Neural progenitor cell (in vitro differentiated cells): ENCODE data around the gene CFL1. TPM values are rescaled to one million over a fixed set of nuclear protein-coding genes. Genes with fewer than 3 reads are reported as not detected.

ENCODE experiments used
- DNase-seq: peaks from one replicate; pipeline ENCODE4 v3.0.0-alpha.2; 2016; ENCODE audit warnings: low spot score
- H2AFZ ChIP-seq: fragments of 200-600 bp; sonication (generic); replicated peaks from 2 replicates; pipeline ENCODE4 v1.6.1; 2016; ENCODE audit warnings: antibody characterized with exemption
- H3F3A ChIP-seq: fragments of 200-600 bp; sonication (generic); 2 replicates; pipeline ENCODE4 v1.6.1; 2016; ENCODE audit warnings: antibody characterized with exemption, low read depth
- H3K27ac ChIP-seq: fragments of 200-600 bp; sonication (generic); 2 replicates; pipeline ENCODE4 v1.5.1; 2016; ENCODE audit warnings: mild to moderate bottlenecking
- H3K27me3 ChIP-seq: fragments of 200-600 bp; sonication (generic); 2 replicates; pipeline ENCODE4 v1.6.1; 2016; ENCODE audit warnings: mild to moderate bottlenecking, moderate library complexity
- H3K36me3 ChIP-seq: fragments of 200-600 bp; sonication (generic); 2 replicates; pipeline ENCODE4 v1.5.1; 2016
- H3K4me1 ChIP-seq: fragments of 200-600 bp; sonication (generic); 2 replicates; pipeline ENCODE4 v1.6.1; 2016; ENCODE audit warnings: mixed run types
- H3K4me2 ChIP-seq: fragments of 200-600 bp; sonication (generic); 2 replicates; pipeline ENCODE4 v1.6.1; 2016
- H3K4me3 ChIP-seq: fragments of 200-600 bp; sonication (generic); 2 replicates; pipeline ENCODE4 v1.5.1; 2016
- H3K79me2 ChIP-seq: fragments of 200-600 bp; sonication (generic); 2 replicates; pipeline ENCODE4 v1.6.1; 2016; ENCODE audit warnings: low read depth
- H3K9ac ChIP-seq: fragments of 200-600 bp; sonication (generic); 2 replicates; pipeline ENCODE4 v1.6.1; 2016
- H3K9me3 ChIP-seq: fragments of 200-600 bp; sonication (generic); 2 replicates; pipeline ENCODE4 v1.5.1; 2016; ENCODE audit warnings: low read depth
- H4K20me1 ChIP-seq: fragments of 200-600 bp; sonication (generic); 2 replicates; pipeline ENCODE4 v1.6.1; 2016; ENCODE audit warnings: low read depth
- H3K27ac Mint-ChIP-seq: 3 replicates; pipeline ENCODE4 v1.8.0; 2021; ENCODE audit warnings: mixed read lengths
- H3K27me3 Mint-ChIP-seq: 2 replicates; pipeline ENCODE4 v1.8.0; 2022; ENCODE audit warnings: low read depth, mild to moderate bottlenecking, inconsistent platforms, moderate library complexity, mixed read lengths; ENCODE audit not compliant: insufficient read depth
- H3K36me3 Mint-ChIP-seq: 3 replicates; pipeline ENCODE4 v1.8.0; 2021; ENCODE audit warnings: mixed read lengths
- H3K4me1 Mint-ChIP-seq: 3 replicates; pipeline ENCODE4 v1.8.0; 2021; ENCODE audit warnings: mixed read lengths
- H3K4me3 Mint-ChIP-seq: 3 replicates; pipeline ENCODE4 v1.8.0; 2021; ENCODE audit warnings: mild to moderate bottlenecking, moderate library complexity, mixed read lengths
- H3K9me3 Mint-ChIP-seq: 3 replicates; pipeline ENCODE4 v1.8.0; 2020; ENCODE audit warnings: mixed read lengths
- EZH2 ChIP-seq: fragments of 200-600 bp; sonication (generic); IDR thresholded peaks from 2 replicates; pipeline ENCODE4 v1.6.1; 2017; ENCODE audit warnings: antibody characterized with exemption, mild to moderate bottlenecking, moderate library complexity
- EZH2phosphoT487 ChIP-seq: fragments of 200-600 bp; sonication (generic); IDR thresholded peaks from 2 replicates; pipeline ENCODE4 v1.6.1; 2017; ENCODE audit warnings: antibody characterized with exemption
- total RNA-seq: library from RNA; depleted of rRNA; stranded (reverse); fragments of >200 nt; gene quantifications from 2 replicates; pipeline ENCODE4 v1.2.3, GENCODE V29; 2015; ENCODE audit warnings: low replicate concordance
- TF ChIP-seq, protein P1 (sequence below): fragments of 200-600 bp; sonication (generic); IDR thresholded peaks from 2 replicates; pipeline ENCODE4 v1.5.1; 2017; ENCODE audit warnings: antibody characterized with exemption, mild to moderate bottlenecking

CFL1 gene
- total RNA-seq, 1 donor from 2014 or later = 704 TPM

DNA sequence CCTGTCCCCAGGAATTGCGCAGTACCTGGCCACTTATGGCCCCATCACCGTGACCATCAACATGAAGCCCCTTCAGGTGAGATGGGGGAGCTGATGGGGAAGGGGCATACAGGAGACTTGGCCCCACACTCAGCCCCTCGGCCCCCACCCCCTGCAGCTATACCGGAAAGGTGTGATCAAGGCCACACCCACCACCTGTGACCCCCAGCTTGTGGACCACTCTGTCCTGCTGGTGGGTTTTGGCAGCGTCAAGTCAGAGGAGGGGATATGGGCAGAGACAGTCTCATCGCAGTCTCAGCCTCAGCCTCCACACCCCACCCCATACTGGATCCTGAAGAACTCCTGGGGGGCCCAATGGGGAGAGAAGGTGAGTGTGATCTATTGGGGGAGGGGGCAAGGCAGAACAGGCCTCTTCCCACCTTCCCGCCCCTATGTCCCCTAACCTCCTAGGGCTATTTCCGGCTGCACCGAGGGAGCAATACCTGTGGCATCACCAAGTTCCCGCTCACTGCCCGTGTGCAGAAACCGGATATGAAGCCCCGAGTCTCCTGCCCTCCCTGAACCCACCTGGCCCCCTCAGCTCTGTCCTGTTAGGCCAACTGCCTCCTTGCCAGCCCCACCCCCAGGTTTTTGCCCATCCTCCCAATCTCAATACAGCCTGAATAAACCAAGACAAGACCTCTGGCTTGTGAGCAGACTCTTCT lies 25.2 kb upstream of the CFL1 start:
- H3K4me2 ChIP-seq = no peak overlapping the region
- TF ChIP-seq EZH2phosphoT487 (no peak), EZH2 (no peak)
- TF ChIP-seq, protein P1, sequence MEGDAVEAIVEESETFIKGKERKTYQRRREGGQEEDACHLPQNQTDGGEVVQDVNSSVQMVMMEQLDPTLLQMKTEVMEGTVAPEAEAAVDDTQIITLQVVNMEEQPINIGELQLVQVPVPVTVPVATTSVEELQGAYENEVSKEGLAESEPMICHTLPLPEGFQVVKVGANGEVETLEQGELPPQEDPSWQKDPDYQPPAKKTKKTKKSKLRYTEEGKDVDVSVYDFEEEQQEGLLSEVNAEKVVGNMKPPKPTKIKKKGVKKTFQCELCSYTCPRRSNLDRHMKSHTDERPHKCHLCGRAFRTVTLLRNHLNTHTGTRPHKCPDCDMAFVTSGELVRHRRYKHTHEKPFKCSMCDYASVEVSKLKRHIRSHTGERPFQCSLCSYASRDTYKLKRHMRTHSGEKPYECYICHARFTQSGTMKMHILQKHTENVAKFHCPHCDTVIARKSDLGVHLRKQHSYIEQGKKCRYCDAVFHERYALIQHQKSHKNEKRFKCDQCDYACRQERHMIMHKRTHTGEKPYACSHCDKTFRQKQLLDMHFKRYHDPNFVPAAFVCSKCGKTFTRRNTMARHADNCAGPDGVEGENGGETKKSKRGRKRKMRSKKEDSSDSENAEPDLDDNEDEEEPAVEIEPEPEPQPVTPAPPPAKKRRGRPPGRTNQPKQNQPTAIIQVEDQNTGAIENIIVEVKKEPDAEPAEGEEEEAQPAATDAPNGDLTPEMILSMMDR = no peak
- no peak overlapping the region for H3K9ac ChIP-seq
- peaks cover 7% of the 10 kb centered on the region for H3K4me1 ChIP-seq
- Mint-ChIP-seq H3K27me3 (peaks cover 7% of the 10 kb centered on the region), H3K4me1 (peaks cover 25% of the 10 kb centered on the region), H3K36me3 (peaks cover 25% of the 10 kb centered on the region), H3K9me3 (no peaks in the 10 kb centered on the region), H3K27ac (no peak overlapping the region), H3K4me3 (no peak overlapping the region)
- H3K79me2 ChIP-seq = peaks cover 17% of the 10 kb centered on the region
- H3F3A ChIP-seq = peaks cover 23% of the 10 kb centered on the region
- no peak overlapping the region for H2AFZ ChIP-seq
- peaks cover 4% of the 10 kb centered on the region for H3K36me3 ChIP-seq
- no peaks in the 10 kb centered on the region for H3K9me3 ChIP-seq
- no peak for DNase-seq
- H3K27ac ChIP-seq = no peak overlapping the region
- H3K4me3 ChIP-seq = no peak overlapping the region
- H4K20me1 ChIP-seq = peaks cover 14% of the 10 kb centered on the region
- H3K27me3 ChIP-seq = no peaks in the 10 kb centered on the region

DNA sequence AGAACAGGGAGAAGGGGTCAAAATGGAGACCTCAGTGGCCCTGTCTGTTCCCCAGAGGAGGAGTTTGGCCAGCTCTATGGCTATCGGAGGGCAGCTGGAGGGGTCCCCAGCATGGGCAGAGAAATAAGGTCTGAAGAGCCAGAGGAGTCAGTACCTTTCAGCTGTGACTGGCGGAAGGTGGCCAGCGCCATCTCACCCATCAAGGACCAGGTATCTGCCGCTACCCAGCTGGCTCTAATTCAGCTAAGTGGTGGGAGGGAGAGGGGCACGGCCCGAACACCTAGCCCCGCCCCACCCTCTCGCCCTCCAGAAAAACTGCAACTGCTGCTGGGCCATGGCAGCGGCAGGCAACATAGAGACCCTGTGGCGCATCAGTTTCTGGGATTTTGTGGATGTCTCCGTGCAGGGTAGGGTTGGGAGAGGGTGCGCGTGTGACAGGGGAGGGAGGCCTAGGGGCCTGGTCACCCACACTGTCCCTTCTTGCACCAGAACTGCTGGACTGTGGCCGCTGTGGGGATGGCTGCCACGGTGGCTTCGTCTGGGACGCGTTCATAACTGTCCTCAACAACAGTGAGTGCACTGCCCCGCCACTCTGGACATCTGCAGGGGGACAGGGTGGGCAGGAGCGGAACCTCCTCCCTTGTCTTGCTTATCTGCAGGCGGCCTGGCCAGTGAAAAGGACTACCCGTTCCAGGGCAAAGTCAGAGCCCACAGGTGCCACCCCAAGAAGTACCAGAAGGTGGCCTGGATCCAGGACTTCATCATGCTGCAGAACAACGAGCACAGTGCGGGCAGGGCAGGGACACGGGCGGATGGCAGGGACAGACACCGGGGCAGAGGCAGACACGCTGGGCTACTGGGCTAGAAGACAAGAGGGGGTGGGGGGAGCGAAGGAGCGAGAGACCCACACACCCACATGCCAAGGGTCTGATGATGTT lies 24.4 kb upstream of the CFL1 start:
- Histone ChIP-seq H4K20me1 (peaks cover 14% of the 10 kb centered on the region), H3K9ac (no peak overlapping the region), H3K4me1 (peaks cover 4% of the 10 kb centered on the region), H3F3A (peaks cover 15% of the 10 kb centered on the region), H3K27me3 (no peaks in the 10 kb centered on the region), H3K79me2 (peaks cover 13% of the 10 kb centered on the region), H3K9me3 (no peaks in the 10 kb centered on the region), H3K36me3 (peaks cover 4% of the 10 kb centered on the region), H3K4me3 (no peak overlapping the region), H3K27ac (no peak overlapping the region), H2AFZ (no peak overlapping the region), H3K4me2 (no peak overlapping the region)
- peaks cover 25% of the 10 kb centered on the region for H3K36me3 Mint-ChIP-seq
- H3K4me3 Mint-ChIP-seq = no peak overlapping the region
- no peak for TF ChIP-seq EZH2phosphoT487
- no peak for TF ChIP-seq EZH2
- TF ChIP-seq, protein P1 = no peak
- no peaks in the 10 kb centered on the region for H3K9me3 Mint-ChIP-seq
- H3K27ac Mint-ChIP-seq = no peak overlapping the region
- DNase-seq = no peak
- peaks cover 9% of the 10 kb centered on the region for H3K27me3 Mint-ChIP-seq
- peaks cover 18% of the 10 kb centered on the region for H3K4me1 Mint-ChIP-seq

DNA sequence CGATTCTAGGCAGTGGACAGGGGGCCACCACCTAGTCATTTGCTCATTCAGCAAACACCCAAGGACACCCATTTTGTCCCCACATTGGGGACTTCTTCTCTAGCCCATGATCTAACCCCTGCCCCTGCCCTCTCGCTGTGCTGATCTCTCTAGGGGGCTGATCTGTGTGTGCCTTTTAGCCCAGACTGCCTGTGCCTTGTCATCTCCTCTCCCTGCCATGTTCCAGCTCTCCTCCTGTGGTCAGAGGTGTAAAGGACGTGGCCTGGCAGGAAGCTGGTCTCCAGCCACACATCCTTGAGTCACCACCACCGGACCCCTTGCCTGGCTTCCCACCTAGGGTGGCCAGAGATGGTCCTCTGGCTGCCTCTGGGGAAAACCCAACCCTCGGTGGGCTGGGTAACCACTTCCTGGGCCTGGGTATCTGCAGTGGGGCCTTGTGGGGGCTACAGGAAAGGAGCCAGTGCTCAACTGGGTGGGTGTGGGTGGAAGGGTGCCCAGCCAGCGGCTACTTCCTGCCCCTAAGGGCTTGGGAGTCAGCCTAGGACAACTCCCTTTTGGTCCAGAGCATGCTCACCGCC lies 23.0 kb upstream of the CFL1 start:
- Histone ChIP-seq H3K27ac (no peak overlapping the region), H3K36me3 (peaks cover 4% of the 10 kb centered on the region), H4K20me1 (peaks cover 14% of the 10 kb centered on the region), H3K4me3 (no peak overlapping the region), H3K4me2 (no peak overlapping the region), H3K79me2 (no peaks in the 10 kb centered on the region), H2AFZ (no peak overlapping the region), H3K9ac (no peak overlapping the region), H3K27me3 (no peaks in the 10 kb centered on the region), H3F3A (peaks cover 11% of the 10 kb centered on the region), H3K9me3 (no peaks in the 10 kb centered on the region), H3K4me1 (no peaks in the 10 kb centered on the region)
- TF ChIP-seq, protein P1 = no peak
- TF ChIP-seq EZH2phosphoT487 (no peak), EZH2 (no peak)
- peak overlapping the region; percentile 5 for H3K4me3 Mint-ChIP-seq
- H3K36me3 Mint-ChIP-seq = peaks cover 18% of the 10 kb centered on the region
- DNase-seq = no peak
- no peak overlapping the region for H3K27ac Mint-ChIP-seq
- H3K4me1 Mint-ChIP-seq = peaks cover 10% of the 10 kb centered on the region
- peaks cover 11% of the 10 kb centered on the region for H3K27me3 Mint-ChIP-seq
- no peaks in the 10 kb centered on the region for H3K9me3 Mint-ChIP-seq
